Rectal smooth muscle tissue (tissue), 1 donor: Measurements from ENCODE around the gene CSRP2.
A peak's percentile ranks its signal among the peaks of the same experiment; 100 is the strongest.

ENCODE experiments used
- H3K27ac ChIP-seq: one replicate; pipeline ENCODE4 v1.7.0; 2013; ENCODE audit warnings: low read depth, low read length, inconsistent platforms
- H3K27me3 ChIP-seq: one replicate; pipeline ENCODE4 v1.7.0; 2013; ENCODE audit warnings: low read length; ENCODE audit not compliant: control insufficient read depth, insufficient read depth
- H3K36me3 ChIP-seq: one replicate; pipeline ENCODE4 v1.7.0; 2013; ENCODE audit warnings: low read length; ENCODE audit not compliant: control insufficient read depth, insufficient read depth
- H3K4me1 ChIP-seq: one replicate; pipeline ENCODE4 v1.7.0; 2013; ENCODE audit warnings: low read length; ENCODE audit not compliant: control insufficient read depth, insufficient read depth
- H3K4me3 ChIP-seq: one replicate; pipeline ENCODE4 v1.7.0; 2013; ENCODE audit warnings: low read length
- H3K9ac ChIP-seq: one replicate; pipeline ENCODE4 v1.7.0; 2013; ENCODE audit warnings: low read length

Gene CSRP2

GRCh38 chr12:76883811-76884210 lies 5.0 kb upstream of the CSRP2 start:
- Histone ChIP-seq H3K4me3 (no peak overlapping the region), H3K4me1 (no peaks in the 10 kb centered on the region), H3K27ac (no peak overlapping the region), H3K9ac (no peak overlapping the region), H3K36me3 (no peaks in the 10 kb centered on the region), H3K27me3 (no peaks in the 10 kb centered on the region)

DNA sequence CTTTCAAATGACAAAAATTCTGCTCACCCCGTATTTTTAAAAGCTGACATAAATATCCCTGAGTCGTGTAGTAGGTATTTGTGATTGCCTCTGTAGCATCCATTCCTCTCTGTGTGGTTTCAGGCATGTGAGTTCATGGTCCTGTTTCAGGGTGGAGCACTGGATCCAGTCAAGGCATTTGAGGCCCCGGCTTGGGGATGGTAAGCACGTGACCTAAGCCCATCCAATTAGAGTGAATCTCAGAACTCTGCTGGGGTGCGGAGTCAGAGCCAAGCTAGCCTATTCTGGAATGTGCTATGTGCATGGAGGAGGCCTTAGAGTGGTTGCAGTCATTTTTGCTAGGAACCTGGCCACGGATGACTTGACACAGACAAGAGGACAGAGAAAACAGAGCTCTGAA lies 4.3 kb upstream of the CSRP2 start:
- Histone ChIP-seq H3K4me3 (no peak overlapping the region), H3K9ac (no peak overlapping the region), H3K36me3 (no peaks in the 10 kb centered on the region), H3K27ac (no peak overlapping the region), H3K27me3 (no peaks in the 10 kb centered on the region), H3K4me1 (no peaks in the 10 kb centered on the region)

- no peak overlapping the region for H3K4me3 ChIP-seq
- no peak overlapping the region for H3K9ac ChIP-seq
- no peaks in the 10 kb centered on the region for H3K36me3 ChIP-seq
- no peaks in the 10 kb centered on the region for H3K27me3 ChIP-seq
- no peak overlapping the region for H3K27ac ChIP-seq
- no peaks in the 10 kb centered on the region for H3K4me1 ChIP-seq
Measured at GRCh38 chr12:76882367-76882766, 3.5 kb upstream of the CSRP2 start.

GRCh38 chr12:76881142-76881541 lies 2.3 kb upstream of the CSRP2 start:
- Histone ChIP-seq H3K9ac (no peak overlapping the region), H3K4me1 (no peaks in the 10 kb centered on the region), H3K4me3 (no peak overlapping the region), H3K36me3 (no peaks in the 10 kb centered on the region), H3K27ac (no peak overlapping the region), H3K27me3 (no peaks in the 10 kb centered on the region)

DNA sequence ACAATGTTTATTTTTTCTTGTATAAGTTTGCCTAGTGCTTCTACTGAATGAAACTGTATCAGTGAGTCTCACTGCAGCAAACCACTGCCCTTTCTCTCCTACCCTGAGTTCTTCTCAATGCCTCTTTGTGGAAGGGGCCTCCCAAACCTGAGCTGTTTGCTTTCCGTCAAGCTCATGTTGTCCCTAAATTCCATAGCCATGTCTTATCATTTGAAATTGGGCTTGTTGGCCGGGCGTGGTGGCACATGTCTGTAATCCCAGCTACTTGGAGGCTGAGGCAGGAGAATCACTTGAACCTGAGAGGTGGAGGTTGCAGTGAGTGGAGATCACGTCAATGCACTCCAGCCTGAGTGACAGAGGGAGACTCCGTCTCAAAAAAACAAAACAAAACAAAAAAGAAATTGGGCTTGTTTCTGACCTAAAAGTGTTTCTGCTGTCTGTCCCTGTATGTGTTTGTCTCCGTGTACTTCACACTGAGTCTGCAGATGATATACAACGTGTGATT lies 1.8 kb upstream of the CSRP2 start:
- H3K27ac ChIP-seq, result no peak overlapping the region

GRCh38 chr12:76879710-76880518 lies 1.1 kb upstream of the CSRP2 start:
- Histone ChIP-seq H3K9ac (no peak overlapping the region), H3K36me3 (no peaks in the 10 kb centered on the region), H3K27me3 (no peaks in the 10 kb centered on the region), H3K4me1 (no peaks in the 10 kb centered on the region), H3K27ac (peak overlapping the region; percentile 87), H3K4me3 (peak overlapping the region; percentile 85)

More for the DNA sequence above, 1.8 kb upstream of the CSRP2 start:
- no peak overlapping the region for H3K4me3 ChIP-seq
- H3K9ac ChIP-seq, result no peak overlapping the region
- no peaks in the 10 kb centered on the region for H3K27me3 ChIP-seq
- H3K36me3 ChIP-seq, result no peaks in the 10 kb centered on the region
- no peaks in the 10 kb centered on the region for H3K4me1 ChIP-seq

- Histone ChIP-seq H3K36me3 (no peaks in the 10 kb centered on the region), H3K27me3 (no peaks in the 10 kb centered on the region), H3K4me3 (peak overlapping the region; percentile 85), H3K27ac (peak overlapping the region; percentile 87), H3K4me1 (no peaks in the 10 kb centered on the region), H3K9ac (peak overlapping the region; percentile 52)
Measured at GRCh38 chr12:76878099-76878898, 520 bp downstream of the CSRP2 start.

GRCh38 chr12:76876696-76877229 lies 2.1 kb downstream of the CSRP2 start:
- Histone ChIP-seq H3K9ac (no peak overlapping the region), H3K27me3 (no peaks in the 10 kb centered on the region), H3K4me1 (no peaks in the 10 kb centered on the region), H3K27ac (no peak overlapping the region), H3K36me3 (no peaks in the 10 kb centered on the region), H3K4me3 (no peak overlapping the region)

DNA sequence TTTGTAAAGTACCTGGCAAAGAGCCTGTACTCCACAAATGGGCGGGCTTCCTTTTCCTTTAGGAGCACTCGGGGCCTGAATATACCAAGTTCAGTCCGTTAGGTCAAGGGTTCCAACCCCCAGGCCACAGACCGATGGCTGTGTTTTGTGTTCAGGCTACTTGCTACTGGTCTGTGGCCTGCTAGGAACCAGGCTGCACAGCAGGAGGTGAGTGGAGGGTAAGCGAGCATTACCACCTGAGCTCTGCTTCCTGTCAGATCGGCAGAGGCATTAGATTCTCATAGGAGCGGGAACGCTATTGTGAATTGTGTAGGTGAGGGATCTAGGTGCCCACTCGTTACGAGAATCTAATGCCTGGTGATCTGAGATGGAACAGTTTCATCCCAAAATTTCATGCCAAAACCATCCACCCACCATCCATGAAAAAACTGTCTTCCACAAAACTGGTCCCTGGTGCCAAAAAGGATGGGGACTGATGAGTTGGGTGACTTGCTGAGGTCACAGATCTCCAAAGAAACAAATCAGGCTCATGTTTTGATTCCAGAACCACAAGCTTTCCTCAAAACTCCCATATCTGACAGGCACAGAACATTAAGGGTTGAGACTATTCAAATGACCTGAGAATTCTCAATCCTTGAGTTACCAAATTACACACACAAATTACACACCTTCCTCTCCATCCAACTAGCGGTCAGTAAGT lies 4.2 kb downstream of the CSRP2 start:
- Histone ChIP-seq H3K4me3 (no peak overlapping the region), H3K9ac (no peak overlapping the region), H3K27ac (no peak overlapping the region), H3K4me1 (no peaks in the 10 kb centered on the region), H3K27me3 (no peaks in the 10 kb centered on the region), H3K36me3 (no peaks in the 10 kb centered on the region)

GRCh38 chr12:76874027-76874426 lies 4.8 kb downstream of the CSRP2 start:
- Histone ChIP-seq H3K27me3 (no peaks in the 10 kb centered on the region), H3K4me3 (no peak overlapping the region), H3K36me3 (no peaks in the 10 kb centered on the region), H3K27ac (no peak overlapping the region), H3K4me1 (no peaks in the 10 kb centered on the region), H3K9ac (no peak overlapping the region)

GRCh38 chr12:76872415-76872814 lies 6.4 kb downstream of the CSRP2 start:
- H3K9ac ChIP-seq, result no peak overlapping the region
- no peaks in the 10 kb centered on the region for H3K36me3 ChIP-seq
- H3K4me1 ChIP-seq, result no peaks in the 10 kb centered on the region
- H3K27ac ChIP-seq, result no peak overlapping the region
- no peaks in the 10 kb centered on the region for H3K27me3 ChIP-seq
- H3K4me3 ChIP-seq, result no peak overlapping the region

- Histone ChIP-seq H3K36me3 (no peaks in the 10 kb centered on the region), H3K4me3 (no peak overlapping the region), H3K9ac (no peak overlapping the region), H3K27ac (no peak overlapping the region), H3K27me3 (no peaks in the 10 kb centered on the region), H3K4me1 (no peaks in the 10 kb centered on the region)
Measured at GRCh38 chr12:76871742-76872141, 7.1 kb downstream of the CSRP2 start.
